Stimulated activated CD4-positive, alpha-beta T cell treated with anti-CD3 and anti-CD28 coated beads, TNF-alpha, amount 100 ng/mL, for 24 hours (primary cell): Measurements from ENCODE around the gene QSOX2.

ENCODE experiments used
- DNase-seq, 3 experiments: peaks; one replicate each; pipeline ENCODE4 v3.0.0-alpha.2; 2020; ENCODE audit warnings: low read depth in 3 of 3

QSOX2 gene

DNA sequence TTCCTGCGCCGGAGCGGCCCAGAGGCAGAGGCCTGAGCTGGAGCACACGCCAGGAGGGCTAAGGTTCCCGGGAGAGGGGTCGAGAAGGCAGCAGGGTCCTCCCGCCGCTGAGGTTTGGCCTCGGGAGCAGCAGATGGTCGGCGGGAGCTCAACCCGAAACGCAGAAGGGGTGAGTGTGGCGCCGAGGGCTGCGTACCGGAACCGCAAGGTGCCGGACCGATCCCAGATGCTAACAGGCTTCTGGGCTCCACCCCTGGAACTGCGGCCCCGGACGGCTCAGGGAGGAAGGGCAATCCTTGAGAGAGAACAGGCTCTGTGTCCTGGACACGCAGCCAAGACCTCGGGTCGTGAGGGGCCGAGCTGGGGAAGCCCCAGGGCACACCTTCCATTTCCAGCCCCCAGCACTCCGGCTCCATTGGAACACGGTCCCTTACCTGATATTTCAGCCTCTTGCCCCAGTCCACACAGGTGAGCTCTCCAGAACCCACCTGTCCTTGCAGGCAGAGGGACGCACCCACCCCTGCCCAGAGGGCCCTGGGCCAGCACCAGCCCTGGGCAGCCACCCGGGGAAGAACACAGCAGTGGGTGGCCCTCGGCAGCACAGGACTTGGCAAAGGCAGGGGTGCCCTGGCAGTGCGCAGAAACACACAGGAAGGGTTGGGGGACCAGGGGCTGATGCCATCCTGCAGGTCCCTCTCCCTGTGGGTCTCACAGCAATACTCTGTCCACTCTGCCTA is 42.0 kb downstream of the QSOX2 start:
- no peak for DNase-seq

DNA sequence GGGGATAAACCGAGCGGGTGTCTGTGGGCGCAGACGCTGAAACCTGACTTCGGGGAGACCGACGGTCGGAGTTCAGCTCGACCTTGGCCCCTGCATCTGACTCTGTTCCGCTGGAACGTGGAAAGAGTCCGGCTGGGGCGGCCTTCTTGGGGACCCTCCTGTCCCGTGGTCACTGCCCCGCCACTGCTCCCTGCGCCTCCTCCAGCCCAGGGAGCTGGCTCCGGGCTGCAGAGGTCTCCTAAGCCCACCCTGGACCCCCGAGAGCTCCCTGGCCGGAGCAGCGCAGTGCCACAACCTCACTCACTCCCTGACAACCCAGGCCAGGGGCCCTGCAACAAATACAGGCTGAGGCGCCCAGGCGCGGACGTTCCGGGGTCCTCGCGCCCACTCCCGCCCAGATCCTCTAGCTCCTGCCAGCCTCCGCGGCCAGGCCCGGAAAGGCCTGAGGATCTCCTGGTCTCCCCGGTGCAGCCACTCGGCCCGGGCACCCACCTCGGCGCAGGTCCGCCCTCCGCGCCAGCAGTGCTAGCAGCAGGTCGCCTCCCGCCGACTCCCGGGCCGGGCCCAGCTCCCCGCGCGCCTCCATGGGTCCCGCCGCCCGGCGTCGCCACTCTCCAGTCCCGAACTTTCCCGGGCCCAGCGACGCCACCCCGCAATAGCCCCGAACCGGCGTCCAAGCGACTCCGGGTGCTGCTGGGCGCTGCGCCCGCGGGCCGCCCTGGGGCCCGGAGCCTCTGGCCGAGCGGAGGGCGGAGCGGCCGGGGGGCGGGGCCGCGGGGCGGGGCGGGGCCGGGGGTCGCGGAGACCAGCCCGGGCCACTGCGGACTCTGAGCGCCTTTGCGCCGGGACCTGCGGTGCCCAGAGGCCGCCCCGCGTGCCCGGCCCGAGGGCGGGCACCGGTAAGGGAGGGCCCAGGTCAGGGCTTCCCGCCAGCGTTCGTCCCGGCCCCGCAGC is 42.9 kb downstream of the QSOX2 start:
- no peak for DNase-seq

DNA sequence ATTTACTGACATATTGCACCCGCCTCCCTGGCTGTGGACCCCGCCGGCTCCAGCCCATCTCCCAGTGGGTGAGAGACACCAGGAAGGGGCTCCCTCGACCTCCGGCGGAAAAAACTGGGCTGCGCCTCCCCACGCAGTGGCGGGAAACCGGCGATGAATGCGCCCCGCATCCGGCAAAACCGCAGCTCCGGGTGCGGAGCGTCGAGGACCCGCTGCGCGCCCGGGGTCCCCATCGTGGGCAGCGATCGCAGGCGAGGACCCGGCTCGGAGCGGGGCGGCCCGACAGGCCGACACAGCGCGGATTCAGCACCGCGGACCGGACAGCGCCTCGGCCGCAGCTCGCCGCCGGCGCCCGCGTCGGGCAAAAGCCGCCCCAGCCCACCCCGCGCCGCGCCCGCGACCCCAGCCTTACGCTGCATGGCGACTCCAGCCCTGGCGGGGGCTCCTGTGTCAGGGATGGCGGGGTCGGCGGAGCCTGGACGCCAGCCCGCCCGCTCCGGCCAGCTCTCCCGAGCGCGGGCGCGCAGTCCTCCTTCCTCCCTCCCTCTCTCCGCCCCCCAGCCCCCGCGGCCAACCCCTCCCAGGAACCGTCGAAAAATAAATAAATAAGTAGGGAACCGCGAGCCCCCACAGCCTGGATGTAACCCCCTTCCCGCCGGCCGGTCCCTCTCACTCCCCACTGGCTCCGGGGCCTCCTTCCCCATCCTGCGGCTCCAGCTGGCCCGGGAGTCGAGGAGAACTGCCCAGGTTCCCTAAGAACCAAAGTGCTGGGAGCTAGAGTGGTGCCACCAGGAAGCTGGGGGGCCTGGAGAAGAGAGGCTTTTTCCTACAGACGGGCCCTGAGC is 43.8 kb downstream of the QSOX2 start:
- no peak for DNase-seq

DNA sequence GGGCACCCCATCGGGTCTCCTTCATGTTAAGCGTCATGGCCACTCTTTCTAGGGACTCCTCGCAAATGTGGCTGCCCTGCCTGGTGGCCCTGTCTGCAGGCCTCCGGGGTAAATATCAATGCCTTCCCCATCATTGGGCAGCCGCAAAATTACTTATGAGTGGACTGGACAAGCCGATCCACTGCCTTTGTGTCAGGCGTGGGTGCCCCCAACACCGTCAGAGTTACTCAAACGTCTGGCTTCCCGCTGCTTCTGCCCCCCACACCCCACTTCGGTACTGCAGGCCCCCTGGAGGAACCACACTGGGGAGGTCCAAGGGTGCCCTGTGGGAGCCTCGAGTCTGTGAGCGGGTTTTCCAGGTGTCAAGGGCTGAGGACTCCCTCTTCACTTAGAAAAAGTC is 44.4 kb downstream of the QSOX2 start:
- no peak for DNase-seq

DNA sequence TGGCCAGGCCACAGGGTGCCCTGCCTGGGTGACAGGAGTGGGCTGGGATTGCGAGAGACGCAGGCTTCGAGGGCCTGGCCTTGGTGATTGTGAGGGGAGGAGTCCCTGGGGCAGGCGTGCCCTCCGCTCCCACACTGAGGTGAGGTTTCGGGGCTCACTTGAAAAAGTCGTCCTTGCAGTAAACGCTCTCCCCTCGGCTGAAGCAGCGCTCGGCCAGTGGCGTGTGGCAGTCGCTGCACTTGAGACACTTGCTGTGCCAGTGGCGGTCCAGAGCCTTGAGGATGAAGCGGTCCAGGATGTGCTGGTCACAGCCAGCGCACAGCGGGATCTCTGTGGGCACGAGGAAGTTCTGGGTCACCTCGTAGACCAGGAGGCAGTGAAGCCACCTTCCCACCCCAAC is 45.2 kb downstream of the QSOX2 start:
- DNase-seq, result no peak

DNA sequence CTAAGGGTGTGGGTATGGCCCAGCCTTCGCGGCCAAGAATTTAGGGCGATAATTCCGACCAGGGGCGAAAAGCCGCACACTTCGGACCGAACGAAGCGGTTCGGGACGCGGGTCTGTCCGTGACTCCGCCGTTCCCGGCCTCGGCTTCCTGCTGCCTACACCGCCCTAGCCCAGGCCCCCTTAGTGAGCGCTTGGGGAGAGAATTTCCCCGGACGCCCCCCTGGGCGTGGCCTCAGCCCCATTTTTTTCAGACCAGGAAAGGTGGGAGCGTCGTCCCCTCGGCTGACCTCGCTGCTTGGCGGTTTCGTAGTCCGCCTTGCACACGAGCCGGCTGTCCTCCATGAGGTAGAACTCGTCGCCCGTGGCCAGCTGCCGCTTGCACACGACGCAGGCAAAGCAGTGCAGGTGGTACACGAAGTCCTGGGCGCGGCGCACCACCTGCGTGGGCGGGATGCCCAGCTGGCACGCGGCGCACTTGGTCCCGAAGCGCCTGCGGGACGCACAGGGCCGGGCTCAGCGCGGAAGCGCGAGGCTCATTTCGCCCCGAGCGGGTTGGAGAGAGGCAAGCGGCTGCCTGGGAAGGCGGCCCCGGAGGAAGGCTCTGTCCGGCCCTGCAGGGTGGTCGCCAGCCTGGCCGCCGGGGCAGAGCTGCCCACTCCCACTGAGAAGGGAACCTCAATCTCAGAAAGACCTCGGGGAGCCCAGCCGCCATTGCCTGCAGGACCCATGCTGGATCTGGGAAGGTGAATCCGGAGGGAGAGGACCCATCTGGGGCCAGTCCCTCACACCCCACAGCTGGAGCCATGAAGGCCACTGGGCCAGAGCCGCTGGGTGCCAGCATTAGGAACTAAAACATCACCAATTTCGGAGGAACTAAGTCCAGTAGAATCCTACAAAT is 46.0 kb downstream of the QSOX2 start:
- no peak for DNase-seq

DNA sequence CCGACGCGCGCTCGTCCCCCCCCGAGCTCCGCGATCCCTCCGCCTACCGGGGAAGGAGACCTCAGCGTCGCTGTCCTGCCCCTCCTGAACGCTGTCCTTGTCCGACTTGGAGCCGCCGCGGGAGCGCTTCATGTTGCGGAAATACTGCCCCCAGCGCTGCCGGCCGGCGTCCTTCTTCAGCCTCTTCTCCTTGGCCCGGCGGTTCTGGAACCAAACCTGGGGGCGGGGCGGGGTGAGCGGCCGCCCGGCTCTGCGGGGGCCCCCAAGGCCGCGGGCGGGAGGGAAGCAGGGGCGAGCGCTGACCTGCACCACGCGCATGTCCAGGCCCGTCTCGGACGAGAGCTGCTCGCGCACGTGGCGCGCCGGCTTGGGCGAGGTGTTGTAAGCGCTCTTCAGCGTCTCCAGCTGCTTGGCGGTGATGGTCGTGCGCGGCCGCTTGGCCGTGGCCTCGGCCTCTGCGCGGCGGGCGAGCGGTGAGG is 47.0 kb downstream of the QSOX2 start:
- no peak for DNase-seq

DNA sequence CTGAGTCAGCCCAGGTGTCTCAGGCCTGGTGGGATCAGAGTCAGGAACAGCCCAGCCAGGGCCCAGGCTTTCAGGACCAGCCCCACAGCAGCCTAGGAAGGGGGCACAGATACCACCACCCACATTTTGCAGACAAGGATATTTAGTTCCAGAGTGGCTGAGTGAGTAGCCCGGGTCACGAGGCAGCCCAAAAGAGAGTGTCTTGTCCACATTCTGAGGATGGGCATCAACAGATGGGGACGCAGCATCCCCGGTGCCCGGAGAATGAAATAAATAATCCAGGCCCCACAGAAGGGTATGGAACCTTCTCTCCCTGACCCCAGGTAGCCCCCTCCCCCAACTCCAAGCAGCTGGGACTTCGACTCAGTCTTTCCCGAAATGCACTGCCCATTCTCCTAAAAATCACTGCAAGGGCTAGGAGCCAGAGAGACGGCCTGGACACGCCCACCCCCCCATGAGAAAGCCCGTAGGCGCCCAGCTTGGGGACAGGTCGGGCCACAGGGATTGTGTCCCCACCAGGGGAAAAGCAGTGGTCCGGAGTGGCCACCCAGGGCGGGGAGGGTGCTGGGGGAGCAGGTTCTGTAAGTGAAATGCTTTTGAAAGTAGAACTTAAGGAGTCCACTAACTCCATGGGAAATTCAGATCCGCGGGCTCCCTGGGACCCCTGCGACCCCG is 47.5 kb downstream of the QSOX2 start:
- DNase-seq, result no peak

DNA sequence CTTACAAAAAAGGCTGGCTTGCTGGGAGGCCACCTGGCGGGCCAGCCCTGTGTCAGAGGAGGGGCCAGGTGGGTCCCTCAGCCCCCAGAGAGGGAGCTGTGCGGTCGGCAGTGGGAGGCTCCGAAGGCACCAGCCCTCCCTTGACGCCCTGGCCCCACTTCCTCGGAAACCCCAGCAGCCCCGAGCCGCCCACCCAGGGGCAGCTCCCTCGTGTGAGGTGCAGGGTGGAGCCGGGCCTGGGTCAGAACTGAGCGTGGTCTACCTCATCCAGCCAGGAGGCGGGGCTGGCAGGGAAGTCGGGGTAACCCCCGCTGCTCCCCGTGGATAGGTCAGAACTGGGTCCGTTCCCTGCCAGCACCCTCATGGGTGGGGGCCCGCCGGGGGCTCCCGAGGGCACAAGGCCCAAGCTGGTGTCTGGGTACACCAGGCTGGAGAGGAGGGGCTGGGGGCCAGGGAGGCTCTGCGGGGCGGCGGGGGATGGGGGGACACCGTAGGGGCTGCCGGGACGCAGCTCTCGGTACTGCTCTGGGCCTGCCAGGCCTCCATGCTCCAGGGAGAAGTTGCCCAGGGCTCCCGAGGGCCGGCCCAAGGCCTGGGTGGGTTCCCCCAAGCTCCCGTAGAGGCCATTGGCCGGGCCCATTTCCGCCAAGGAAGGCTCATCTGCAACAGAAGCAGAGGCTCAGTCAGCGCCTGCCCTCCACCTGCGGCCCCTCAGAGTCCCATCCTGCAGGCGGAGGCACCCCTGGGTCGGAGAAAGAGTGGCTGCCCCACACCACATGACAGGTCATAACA is 48.3 kb downstream of the QSOX2 start:
- no peak for DNase-seq

DNA sequence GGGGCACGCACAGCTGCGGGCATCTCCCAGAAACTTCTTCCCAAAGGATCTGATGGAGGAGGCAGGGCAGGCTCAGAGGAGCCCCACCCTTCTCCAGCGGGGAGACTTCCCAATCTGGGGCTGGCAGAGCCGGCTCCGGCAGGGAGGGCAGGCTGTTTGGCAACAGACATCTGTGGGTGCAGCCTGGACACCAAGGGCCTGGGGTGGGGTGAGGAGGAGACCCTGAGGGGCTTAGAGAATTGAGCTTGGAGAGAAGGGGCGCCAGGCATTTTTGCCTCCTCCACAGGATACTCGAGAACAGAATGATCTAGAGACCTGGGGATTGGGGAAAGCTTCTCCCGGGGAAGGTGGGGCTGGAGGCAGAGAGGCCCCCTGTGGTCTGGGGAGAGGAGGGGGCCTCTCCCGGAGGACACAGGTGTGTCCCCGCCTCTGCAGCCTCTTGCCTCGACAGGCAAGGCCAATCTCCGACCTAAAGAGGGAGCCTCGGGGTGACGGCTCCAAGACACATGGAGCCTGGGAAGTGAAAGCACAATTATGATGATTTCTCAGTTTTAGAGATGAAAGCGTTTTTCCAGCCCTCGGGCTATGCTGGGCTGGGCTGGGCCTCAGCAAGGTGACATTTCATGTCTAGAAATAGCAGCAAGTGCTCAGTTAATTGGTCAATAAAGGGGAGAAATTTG is 49.1 kb downstream of the QSOX2 start:
- no peak for DNase-seq

DNA sequence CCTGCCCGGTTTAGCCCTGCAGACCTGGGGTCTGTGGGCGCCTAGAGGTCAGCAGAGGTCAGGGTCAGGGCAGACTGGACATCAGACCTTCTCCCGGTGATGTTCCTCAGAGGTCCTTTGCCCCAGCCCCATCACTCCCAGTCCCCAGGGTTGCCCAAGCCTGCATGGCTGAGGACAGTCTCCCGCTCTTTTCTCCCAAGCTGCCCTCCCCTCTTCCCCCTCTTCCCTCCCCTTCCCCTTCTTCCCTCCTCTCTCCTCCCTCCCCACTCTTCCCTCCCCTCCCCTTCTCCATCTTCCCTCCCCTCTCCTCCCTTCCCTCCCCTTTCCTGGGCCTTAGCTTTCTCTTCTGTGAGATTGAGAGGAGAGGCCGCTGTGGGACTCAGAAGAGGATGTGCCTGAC is 51.1 kb downstream of the QSOX2 start:
- DNase-seq, result no peak

DNA sequence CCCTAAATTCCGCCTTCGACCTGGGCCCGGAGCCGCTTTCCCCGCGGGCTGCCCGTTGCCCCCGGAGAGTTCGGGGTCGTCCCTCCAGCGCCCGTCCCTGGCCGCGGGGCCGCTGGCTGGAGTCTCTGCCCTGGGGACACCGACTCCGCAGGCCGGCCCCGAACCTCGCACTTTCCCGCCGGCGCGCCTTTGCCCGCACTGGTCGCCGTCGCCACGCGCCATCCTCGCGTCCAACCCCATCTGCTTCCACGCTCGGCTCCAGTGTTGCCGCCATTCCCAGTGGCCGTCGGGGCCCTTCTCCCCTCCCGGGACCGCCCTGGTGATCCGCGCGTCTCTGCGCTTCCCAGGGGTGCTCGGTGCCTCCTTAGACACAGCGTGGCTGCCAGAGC is 51.7 kb downstream of the QSOX2 start:
- DNase-seq, result no peak

DNA sequence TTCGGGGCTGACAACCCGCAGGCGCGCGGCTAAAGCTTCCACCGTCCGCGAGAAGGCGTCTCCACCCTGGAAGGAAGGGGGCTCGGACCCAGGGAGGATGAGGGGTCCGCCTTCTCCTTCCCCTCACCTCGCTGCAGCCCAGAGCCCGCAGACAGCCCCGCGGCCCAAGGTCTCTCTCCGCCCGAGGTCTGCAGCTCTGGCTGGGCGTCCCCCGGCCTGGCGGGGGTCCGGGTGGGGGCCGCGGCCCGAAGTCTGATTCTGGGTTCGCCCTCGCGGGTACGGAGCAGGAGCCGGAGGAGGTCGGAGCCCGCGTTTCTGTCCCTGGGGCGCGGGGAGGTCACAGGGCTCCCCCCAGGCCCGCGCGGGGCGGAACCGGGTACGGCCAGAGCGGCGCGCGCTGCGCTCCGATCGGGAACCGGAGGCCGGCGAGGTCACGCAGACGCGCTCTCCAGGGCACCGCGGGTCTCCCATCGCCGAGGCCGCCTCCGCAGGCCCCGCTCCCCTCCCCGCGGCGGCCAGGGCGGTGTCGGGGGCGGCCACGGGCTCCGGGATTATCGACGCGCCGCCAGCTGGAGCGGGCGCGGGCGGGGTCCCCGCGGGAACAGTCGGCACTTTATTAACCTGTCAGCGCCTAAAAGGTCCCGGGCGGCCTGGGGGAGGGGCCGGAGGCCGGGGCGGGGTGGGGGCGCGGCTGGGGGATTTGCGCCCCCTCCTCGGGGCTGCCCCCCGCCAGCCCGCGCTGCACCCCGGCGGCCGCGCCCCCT is 52.3 kb downstream of the QSOX2 start:
- no peak for DNase-seq

DNA sequence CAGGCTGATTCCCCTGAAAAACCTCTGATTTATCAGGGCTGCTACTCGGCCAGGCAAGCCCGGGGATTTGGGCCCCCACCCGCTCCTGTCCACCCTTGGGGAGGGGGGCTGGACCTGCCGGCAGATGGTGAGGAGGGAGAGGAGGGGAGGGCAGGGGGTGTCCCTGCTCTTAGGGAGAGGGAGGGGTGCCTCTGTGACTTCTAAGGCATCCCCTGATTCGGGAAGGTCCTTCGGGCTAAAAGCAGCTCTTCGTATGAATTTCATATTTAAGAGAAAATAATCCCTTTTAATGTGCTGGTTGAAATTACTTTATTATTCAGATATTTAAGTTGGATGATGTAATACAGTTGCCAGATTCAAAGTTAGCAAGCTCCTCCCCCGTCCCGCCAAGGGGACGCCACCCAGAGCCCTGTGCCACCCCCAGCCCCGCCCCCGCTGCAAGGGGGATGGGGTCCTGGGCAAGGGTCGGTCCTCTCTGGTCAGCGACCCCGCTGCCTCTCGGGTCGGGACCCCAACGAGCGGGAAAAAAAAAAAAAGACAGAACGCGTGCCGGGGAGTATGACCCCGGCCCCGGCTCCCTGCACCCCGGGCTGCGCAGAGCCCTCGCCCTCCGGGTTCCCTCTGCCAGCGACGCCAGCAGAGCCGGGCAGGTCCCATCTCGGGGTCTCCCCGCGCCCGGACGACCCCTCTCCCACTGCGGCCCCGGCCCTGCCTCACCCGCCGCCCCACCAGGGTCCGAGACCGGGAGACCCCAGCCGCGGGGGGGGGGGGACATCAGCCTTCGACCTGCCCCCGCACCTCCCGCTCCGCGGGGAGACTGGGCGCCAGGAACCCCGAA is 53.1 kb downstream of the QSOX2 start:
- no peak for DNase-seq

DNA sequence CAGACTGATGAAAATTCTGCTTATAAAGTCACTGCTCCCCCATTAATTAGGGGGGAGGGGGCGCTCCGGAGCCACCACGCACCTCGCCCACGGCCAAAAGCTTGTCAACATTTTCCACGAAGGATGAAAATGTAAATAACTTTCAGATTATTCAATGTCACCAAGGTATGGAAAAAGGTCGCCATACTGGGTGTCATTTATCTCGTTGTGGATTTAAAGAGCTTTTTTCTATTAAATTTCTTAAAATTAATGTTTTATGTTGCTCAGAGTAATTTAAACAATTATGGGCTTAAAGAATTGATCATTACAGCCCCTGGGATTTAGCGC is 53.7 kb downstream of the QSOX2 start:
- no peak for DNase-seq

DNA sequence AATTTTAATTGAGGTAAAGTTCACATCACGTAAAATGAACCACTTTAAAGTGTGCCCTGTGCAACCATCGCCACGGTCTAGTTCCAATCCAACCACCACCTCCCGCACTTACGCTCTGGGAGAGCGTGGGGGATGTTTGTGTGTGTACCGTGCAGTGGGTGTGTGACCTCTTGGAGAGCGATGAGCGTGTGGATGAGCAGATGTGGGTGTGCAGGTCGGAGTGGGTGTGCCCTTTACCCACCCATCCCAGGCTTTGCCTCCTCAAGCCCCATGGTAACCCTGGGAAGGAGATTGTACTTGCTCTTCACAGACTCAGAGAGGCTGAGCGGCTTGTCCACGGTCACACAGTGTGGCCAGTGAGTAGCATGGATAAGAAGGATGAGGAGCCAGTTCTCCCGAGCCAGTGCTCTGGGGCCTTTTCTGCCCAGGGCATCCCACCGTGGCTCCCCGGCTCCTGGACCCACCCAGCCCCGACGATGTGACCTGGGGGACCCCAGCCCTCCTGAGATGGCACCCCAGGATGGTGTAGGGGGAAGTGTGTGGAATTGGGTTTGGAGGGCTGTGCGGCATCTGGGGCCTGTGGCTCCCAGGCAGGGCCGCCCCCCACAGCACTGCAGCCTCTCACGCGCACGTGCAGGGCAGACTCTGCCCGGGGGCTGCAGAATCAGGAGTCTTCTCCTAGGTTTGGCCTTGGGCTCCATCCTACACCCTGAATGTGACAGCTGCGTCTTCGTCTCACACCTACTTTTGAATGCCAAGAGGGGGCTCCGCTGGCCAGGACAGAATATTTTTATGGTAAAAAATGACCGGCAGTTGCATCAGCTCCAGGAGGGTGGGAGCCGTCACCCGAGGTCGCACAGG is 54.3 kb downstream of the QSOX2 start:
- no peak for DNase-seq

DNA sequence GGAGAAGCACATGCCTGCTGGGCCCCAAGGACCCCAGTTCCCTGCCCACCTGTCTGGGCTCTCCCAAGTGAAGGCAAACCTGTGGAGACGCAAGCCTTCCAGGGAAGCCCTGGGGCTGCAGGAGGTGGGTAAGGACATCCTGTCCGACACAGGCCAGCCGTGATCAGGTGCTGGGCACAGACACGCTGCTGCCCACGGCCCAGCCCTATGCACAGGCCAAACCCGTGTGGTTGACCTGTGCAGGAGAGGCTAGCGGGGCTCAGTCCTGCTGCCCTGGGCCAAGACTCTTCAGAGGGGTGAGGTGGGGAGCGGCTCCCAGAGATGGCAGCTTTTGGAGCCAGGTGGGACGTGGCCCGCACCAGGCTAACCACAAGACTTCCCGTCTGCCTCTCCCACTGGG is 55.0 kb downstream of the QSOX2 start:
- no peak for DNase-seq
